WERI-Rb-1 (cell line): Measurements from ENCODE around the gene TEX38.
A peak's percentile ranks its signal among the peaks of the same experiment; 100 is the strongest.
"Not testable (repeated sequence)": the region's sequence is repeated elsewhere in the genome, so short reads cannot be mapped to it uniquely, and the experiment has no call there.

ENCODE experiments used
- DNase-seq: peaks from one replicate; pipeline ENCODE4 v3.0.0-alpha.2; 2020
- H3K27ac ChIP-seq: fragments of 250-450 bp; sonication (Bioruptor Pico); 2 replicates; pipeline ENCODE4 v1.5.1; 2020; ENCODE audit warnings: mild to moderate bottlenecking, moderate library complexity
- H3K27me3 ChIP-seq: fragments of 250-450 bp; sonication (Bioruptor Pico); 2 replicates; pipeline ENCODE4 v1.5.1; 2021; ENCODE audit warnings: mild to moderate bottlenecking, low read depth, moderate library complexity; ENCODE audit not compliant: insufficient read depth, severe bottlenecking
- H3K36me3 ChIP-seq: fragments of 250-450 bp; sonication (Bioruptor Pico); 2 replicates; pipeline ENCODE4 v1.5.1; 2020; ENCODE audit warnings: mild to moderate bottlenecking, moderate library complexity
- H3K4me3 ChIP-seq: 2 replicates; pipeline ENCODE4 v1.5.1; 2011; ENCODE audit warnings: low read depth, mild to moderate bottlenecking, control low read depth, low read length
- H3K9me3 ChIP-seq: fragments of 250-450 bp; sonication (Bioruptor Pico); 2 replicates; pipeline ENCODE4 v1.5.1; 2021; ENCODE audit warnings: mild to moderate bottlenecking, moderate library complexity; ENCODE audit not compliant: severe bottlenecking
- CTCF ChIP-seq: IDR thresholded peaks from 2 replicates; pipeline ENCODE4 v1.5.1; 2011; ENCODE audit warnings: low read depth, mild to moderate bottlenecking, control low read depth, inconsistent platforms, low read length

The TEX38 gene

DNA sequence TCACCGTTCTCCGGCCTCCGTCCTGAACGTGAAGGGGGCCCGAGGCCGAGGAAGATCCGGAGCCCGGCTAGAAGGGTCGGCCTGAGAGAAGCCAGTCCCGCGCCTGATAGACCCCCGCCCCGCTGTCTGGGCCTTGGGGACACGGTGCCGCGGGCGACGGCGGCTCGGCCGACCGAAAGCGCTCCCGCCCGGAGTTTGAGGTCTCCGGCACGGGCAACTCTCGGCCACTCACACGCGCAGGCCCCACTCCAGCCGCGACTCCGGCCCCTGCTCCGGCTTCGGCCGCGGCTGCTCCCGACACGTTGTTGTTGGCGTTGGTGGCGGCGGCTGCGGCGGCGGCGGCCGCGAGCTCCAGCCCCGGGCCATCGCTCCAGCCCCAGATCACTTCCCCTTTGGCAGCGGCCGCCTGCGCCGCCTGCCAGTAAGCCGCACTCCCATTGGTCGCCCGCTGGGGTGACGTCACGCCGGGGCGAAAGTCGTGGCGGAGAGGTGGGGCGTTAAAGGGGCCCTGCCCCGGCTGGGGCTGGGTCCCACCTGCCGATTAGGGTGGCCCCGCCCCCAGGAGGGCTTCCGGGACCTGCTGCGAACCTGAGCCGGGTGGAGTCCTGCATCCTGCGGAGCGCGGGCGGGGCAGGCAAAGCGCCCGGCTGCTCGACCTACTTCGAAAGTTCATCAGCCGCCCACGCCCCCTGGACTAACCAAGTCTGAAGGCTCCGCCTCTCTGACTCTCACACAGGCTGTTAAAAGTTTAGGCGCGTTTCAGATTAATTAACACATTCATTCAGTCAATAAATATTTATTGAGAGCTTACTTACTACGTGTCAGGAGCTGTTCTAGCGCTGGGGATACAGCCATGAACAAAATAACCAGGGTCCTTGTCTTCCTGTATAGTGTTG lies 47.3 kb downstream of the TEX38 start, which contains the start of gene EFCAB14:
Gene EFCAB14 (minus strand): TSS at position 388 of the 896 bp plus-strand sequence. CDS start 1,027 bp downstream, outside the sequence.
- peak within 1 kb of the TSS; percentile 63 for H3K27ac ChIP-seq
- no peaks in the 10 kb centered on the region for H3K27me3 ChIP-seq
- H3K4me3 ChIP-seq: peak within 1 kb of the TSS; percentile 78
- TF ChIP-seq CTCF: no peak
- H3K36me3 ChIP-seq: peaks cover 20% of the 10 kb centered on the region
- DNase-seq: peak; percentile 98
- H3K9me3 ChIP-seq: no peaks in the 10 kb centered on the region

DNA sequence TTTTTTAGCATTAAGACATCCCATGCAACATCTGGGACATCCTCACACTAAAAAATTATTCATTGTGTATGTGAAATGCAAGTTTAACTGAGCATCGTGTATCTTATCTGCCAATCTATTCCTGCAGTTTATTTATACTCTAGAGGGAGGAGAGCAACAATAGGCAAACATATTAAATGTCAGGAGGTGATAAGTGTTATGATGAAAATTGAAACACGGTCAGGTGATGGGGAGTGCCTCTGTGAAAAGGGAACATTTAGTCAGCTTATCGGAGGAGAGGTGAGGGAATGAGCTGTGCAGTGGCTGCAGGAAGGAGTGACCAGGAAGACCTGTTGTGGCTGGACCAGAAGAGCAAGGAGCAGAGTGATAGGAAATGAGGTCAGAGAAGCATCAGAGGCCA lies 48.0 kb downstream of the TEX38 start:
- Histone ChIP-seq H3K4me3 (peak overlapping the region; percentile 78), H3K27ac (no peak overlapping the region), H3K27me3 (no peaks in the 10 kb centered on the region), H3K36me3 (peaks cover 19% of the 10 kb centered on the region), H3K9me3 (no peaks in the 10 kb centered on the region)
- no peak for DNase-seq
- no peak for TF ChIP-seq CTCF

DNA sequence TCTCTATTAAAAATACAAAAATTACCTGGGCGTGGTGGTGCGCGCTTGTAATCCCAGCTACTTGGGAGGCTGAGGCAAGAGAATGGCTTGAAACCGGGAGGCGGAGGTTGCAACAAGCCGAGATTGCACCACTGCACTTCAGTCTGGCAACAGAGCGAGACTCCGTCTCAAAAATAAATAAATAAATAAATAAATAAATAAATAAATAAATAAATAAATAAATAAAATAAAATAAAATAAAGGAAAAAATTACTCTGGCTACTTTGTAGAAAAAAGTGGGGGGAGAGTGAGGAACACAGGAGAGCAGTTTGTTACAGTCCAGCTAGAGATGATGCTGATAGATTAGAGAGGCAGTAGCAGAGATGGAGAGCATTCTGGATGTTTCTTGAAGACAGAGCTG lies 48.7 kb downstream of the TEX38 start:
- not testable (repeated sequence) for H3K27me3 ChIP-seq

GRCh38 chr1:46721204-46721603 lies 49.5 kb downstream of the TEX38 start:
- peaks cover 10% of the 10 kb centered on the region for H3K36me3 ChIP-seq
- no peaks in the 10 kb centered on the region for H3K27me3 ChIP-seq
- no peak for TF ChIP-seq CTCF
- H3K9me3 ChIP-seq: no peaks in the 10 kb centered on the region
- H3K27ac ChIP-seq: no peak overlapping the region
- H3K4me3 ChIP-seq: no peak overlapping the region
- DNase-seq: no peak

More for the DNA sequence above, 48.7 kb downstream of the TEX38 start:
- H3K36me3 ChIP-seq: peaks cover 16% of the 10 kb centered on the region
- not testable (repeated sequence) for H3K27ac ChIP-seq, DNase-seq, H3K9me3 ChIP-seq, H3K4me3 ChIP-seq

DNA sequence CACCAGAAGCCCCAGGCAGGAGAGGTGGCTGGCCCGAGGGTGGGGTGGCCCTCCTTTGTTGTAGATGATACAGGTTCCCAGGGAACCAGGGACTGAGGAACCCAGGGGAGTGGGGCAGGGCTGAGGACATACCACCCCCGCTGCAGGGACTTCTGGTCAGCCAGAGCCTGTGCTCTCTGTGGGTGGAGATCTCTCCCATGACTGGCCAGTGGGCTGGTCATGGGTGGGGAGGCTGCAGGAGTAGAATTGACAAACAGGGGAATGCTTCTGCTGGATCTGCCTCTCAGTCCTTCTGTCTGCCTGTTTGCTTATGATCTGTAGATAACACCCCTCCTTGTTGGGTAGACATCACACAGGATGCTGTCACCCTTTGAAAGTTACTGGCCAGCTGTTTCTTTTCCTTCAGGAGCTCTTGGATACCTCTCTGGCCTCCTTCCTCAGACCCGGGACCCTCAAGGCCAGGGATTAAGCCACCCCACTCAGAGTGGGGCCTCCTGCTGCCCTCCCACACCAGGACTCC lies 50.1 kb downstream of the TEX38 start:
- Histone ChIP-seq H3K9me3 (no peaks in the 10 kb centered on the region), H3K27me3 (no peaks in the 10 kb centered on the region), H3K4me3 (no peak overlapping the region), H3K27ac (no peak overlapping the region), H3K36me3 (peaks cover 5% of the 10 kb centered on the region)
- no peak for DNase-seq
- no peak for TF ChIP-seq CTCF
